Measurements from ENCODE around the gene USP19.

USP19 gene

GRCh38 chr3:49120438-49121131, at the start of gene USP19:
TSS of gene USP19 (minus strand) at chr3:49120823. CDS start at chr3:49119145, 1,678 bp downstream.
- peak; percentile 37 for DNase-seq

- DNase-seq, result no peak
These were observed 46.3 kb upstream of the USP19 start for GRCh38 chr3:49166752-49167556.

GRCh38 chr3:49165771-49166751, 45.4 kb upstream of the USP19 start, which contains the start of gene CCDC71:
TSS of gene CCDC71 (minus strand) at chr3:49166331. CDS start at chr3:49164208, 2,123 bp downstream.
- no peak for DNase-seq

GRCh38 chr3:49164983-49165720, 44.5 kb upstream of the USP19 start:
- DNase-seq, result no peak

- DNase-seq, result no peak
These were observed 43.0 kb upstream of the USP19 start for GRCh38 chr3:49163609-49164008.

- DNase-seq, result no peak
These were observed 42.3 kb upstream of the USP19 start for GRCh38 chr3:49162751-49163419.

GRCh38 chr3:49161808-49162530, 41.3 kb upstream of the USP19 start:
- DNase-seq, result no peak

- no peak for DNase-seq
These were observed 40.6 kb upstream of the USP19 start for GRCh38 chr3:49161197-49161596.

GRCh38 chr3:49158792-49159191, 38.2 kb upstream of the USP19 start:
- DNase-seq, result no peak

- DNase-seq, result no peak
These were observed 37.6 kb upstream of the USP19 start for GRCh38 chr3:49158103-49158709.

GRCh38 chr3:49157289-49157688, 36.7 kb upstream of the USP19 start:
- DNase-seq, result no peak

- DNase-seq, result no peak
These were observed 32.8 kb upstream of the USP19 start for GRCh38 chr3:49153349-49153912.

GRCh38 chr3:49151610-49152009, 31.0 kb upstream of the USP19 start:
- DNase-seq, result no peak

- DNase-seq, result no peak
These were observed 27.5 kb upstream of the USP19 start for GRCh38 chr3:49148159-49148558.

GRCh38 chr3:49140080-49140479, 19.5 kb upstream of the USP19 start:
- no peak for DNase-seq

GRCh38 chr3:49135499-49135898, 14.9 kb upstream of the USP19 start:
- DNase-seq, result no peak

- DNase-seq, result no peak
These were observed 14.0 kb upstream of the USP19 start for GRCh38 chr3:49134471-49135265.

- peak; percentile 33 for DNase-seq
These were observed 12.8 kb upstream of the USP19 start for GRCh38 chr3:49133226-49133951.

Measured in NCI-H446 treated with DMSO at 0.1 percent for 48 hours (cell line).